ENCODE data around the gene ZNF446.

The ZNF446 gene

GRCh38 chr19:58450856-58451357, 25.2 kb upstream of the ZNF446 start:
- no peak for DNase-seq (ENCODE audit: extremely low spot score)
- TF ChIP-seq FOXM1 (IDR thresholded peaks at IDR 0.05; ENCODE audit: borderline replicate concordance): no peak
- no peak for TF ChIP-seq HDGF (IDR thresholded peaks at IDR 0.05; ENCODE audit: borderline replicate concordance)
- TF ChIP-seq ARNT (IDR thresholded peaks at IDR 0.05): no peak
- ChIA-PET POLR2A (interaction anchor here (0.6 to 2.5 kb wide), 13 partner anchors 9 to 108 kb away, joined by 3 to 10 read pairs (median 4); partner anchors contain the start of genes ZBTB45, ZNF324, ZNF446 and ZNF584), CTCF (no interaction called here)

GRCh38 chr19:58451358-58452101, 24.6 kb upstream of the ZNF446 start, which contains the start of gene ZNF324B:
ZNF324B (plus strand) TSS chr19:58451622; CDS start chr19:58453702, 2,080 bp downstream.
- no peak for TF ChIP-seq SUZ12 (IDR thresholded peaks at IDR 0.05)
- TF ChIP-seq ARNT (IDR thresholded peaks at IDR 0.05): no peak
- TF ChIP-seq LEF1 (IDR thresholded peaks at IDR 0.05; ENCODE audit: borderline replicate concordance): no peak
- no peak for TF ChIP-seq FOXA1 (IDR thresholded peaks at IDR 0.05)
- no peak for TF ChIP-seq SP1 (IDR thresholded peaks at IDR 0.05)
- no peak for TF ChIP-seq BHLHE40 (IDR thresholded peaks at IDR 0.05; ENCODE audit: borderline replicate concordance)
- TF ChIP-seq CTBP1 (IDR thresholded peaks at IDR 0.05; ENCODE audit: borderline replicate concordance): no peak
- peak; percentile 61 for TF ChIP-seq L3MBTL2 (conservative IDR thresholded peaks at IDR 0.05)
- TF ChIP-seq PKNOX1 (IDR thresholded peaks at IDR 0.05): peak; percentile 89
- no peak for TF ChIP-seq ELF4 (IDR thresholded peaks at IDR 0.05)
- no peak for TF ChIP-seq HDGF (IDR thresholded peaks at IDR 0.05; ENCODE audit: borderline replicate concordance)
- no peak for TF ChIP-seq FOXM1 (IDR thresholded peaks at IDR 0.05; ENCODE audit: borderline replicate concordance)
- TF ChIP-seq TARDBP (IDR thresholded peaks at IDR 0.05): no peak
- no peak for TF ChIP-seq FOXK2 (IDR thresholded peaks at IDR 0.05)
- TF ChIP-seq NFRKB (IDR thresholded peaks at IDR 0.05): no peak
- TF ChIP-seq ZNF384 (IDR thresholded peaks at IDR 0.05): no peak
- ChIA-PET POLR2A (interaction anchor here (0.6 to 2.5 kb wide), 13 partner anchors 9 to 108 kb away, joined by 3 to 10 read pairs (median 4); partner anchors contain the start of genes ZBTB45, ZNF324, ZNF446 and ZNF584), CTCF (no interaction called here)
- peak; percentile 98 for DNase-seq (ENCODE audit: extremely low spot score)

- ChIA-PET CTCF (no interaction called here), POLR2A (interaction anchor here (1.3 kb wide), 1 partner anchor 13 kb away, joined by 3 read pairs; the partner anchor contains the start of gene ZNF324)
- TF ChIP-seq FOXK2 (IDR thresholded peaks at IDR 0.05): no peak
- TF ChIP-seq LEF1 (IDR thresholded peaks at IDR 0.05; ENCODE audit: borderline replicate concordance): no peak
- no peak for TF ChIP-seq SUZ12 (IDR thresholded peaks at IDR 0.05)
- no peak for TF ChIP-seq BHLHE40 (IDR thresholded peaks at IDR 0.05; ENCODE audit: borderline replicate concordance)
- TF ChIP-seq ELF4 (IDR thresholded peaks at IDR 0.05): no peak
- no peak for TF ChIP-seq FOXA1 (IDR thresholded peaks at IDR 0.05)
- no peak for TF ChIP-seq SP1 (IDR thresholded peaks at IDR 0.05)
- TF ChIP-seq L3MBTL2 (conservative IDR thresholded peaks at IDR 0.05): no peak
- no peak for TF ChIP-seq ARNT (IDR thresholded peaks at IDR 0.05)
- no peak for DNase-seq (ENCODE audit: extremely low spot score)
These were observed 22.4 kb upstream of the ZNF446 start for GRCh38 chr19:58453743-58454142.

GRCh38 chr19:58455306-58455705, 20.8 kb upstream of the ZNF446 start:
- ChIA-PET POLR2A (no interaction called here), CTCF (no interaction called here)
- no peak for TF ChIP-seq TARDBP (IDR thresholded peaks at IDR 0.05)
- no peak for TF ChIP-seq FOXM1 (IDR thresholded peaks at IDR 0.05; ENCODE audit: borderline replicate concordance)
- TF ChIP-seq SP1 (IDR thresholded peaks at IDR 0.05): no peak
- no peak for TF ChIP-seq PKNOX1 (IDR thresholded peaks at IDR 0.05)
- TF ChIP-seq HDGF (IDR thresholded peaks at IDR 0.05; ENCODE audit: borderline replicate concordance): no peak
- no peak for TF ChIP-seq L3MBTL2 (conservative IDR thresholded peaks at IDR 0.05)
- TF ChIP-seq FOXA1 (IDR thresholded peaks at IDR 0.05): no peak
- TF ChIP-seq NFRKB (IDR thresholded peaks at IDR 0.05): no peak
- TF ChIP-seq LEF1 (IDR thresholded peaks at IDR 0.05; ENCODE audit: borderline replicate concordance): no peak
- no peak for TF ChIP-seq ELF4 (IDR thresholded peaks at IDR 0.05)
- TF ChIP-seq SUZ12 (IDR thresholded peaks at IDR 0.05): no peak
- TF ChIP-seq ZNF384 (IDR thresholded peaks at IDR 0.05): no peak
- DNase-seq (ENCODE audit: extremely low spot score): no peak

GRCh38 chr19:58456111-58456510, 20.0 kb upstream of the ZNF446 start:
- CTCF ChIA-PET: no interaction called here
- no peak for DNase-seq (ENCODE audit: extremely low spot score)
- POLR2A ChIA-PET: no interaction called here
- TF ChIP-seq FOXA1 (IDR thresholded peaks at IDR 0.05) (no peak), FOXK2 (IDR thresholded peaks at IDR 0.05) (no peak), PKNOX1 (IDR thresholded peaks at IDR 0.05) (no peak), ELF4 (IDR thresholded peaks at IDR 0.05) (no peak), ZNF384 (IDR thresholded peaks at IDR 0.05) (no peak), FOXM1 (IDR thresholded peaks at IDR 0.05; ENCODE audit: borderline replicate concordance) (no peak), NFRKB (IDR thresholded peaks at IDR 0.05) (no peak), TARDBP (IDR thresholded peaks at IDR 0.05) (no peak), L3MBTL2 (conservative IDR thresholded peaks at IDR 0.05) (no peak), SUZ12 (IDR thresholded peaks at IDR 0.05) (no peak), HDGF (IDR thresholded peaks at IDR 0.05; ENCODE audit: borderline replicate concordance) (no peak), LEF1 (IDR thresholded peaks at IDR 0.05; ENCODE audit: borderline replicate concordance) (no peak), ARNT (IDR thresholded peaks at IDR 0.05) (no peak), CTBP1 (IDR thresholded peaks at IDR 0.05; ENCODE audit: borderline replicate concordance) (no peak), SP1 (IDR thresholded peaks at IDR 0.05) (no peak), BHLHE40 (IDR thresholded peaks at IDR 0.05; ENCODE audit: borderline replicate concordance) (no peak)

Data from HEK293T (cell line).